Loucy (cell line): ENCODE results near the gene NCOR2.

Experiments used
- H2AFZ ChIP-seq: fragments of 200-600 bp; sonication (generic); 2 replicates; pipeline ENCODE4 v1.6.0; 2016; ENCODE audit warnings: antibody characterized with exemption, mild to moderate bottlenecking, low read length, moderate library complexity
- H3F3A ChIP-seq: fragments of 200-600 bp; 2 replicates; pipeline ENCODE4 v1.6.0; 2016; ENCODE audit warnings: antibody characterized with exemption, low read depth, mild to moderate bottlenecking
- H3K27me3 ChIP-seq: fragments of 200-600 bp; sonication (generic); 2 replicates; pipeline ENCODE4 v1.6.1; 2014; ENCODE audit warnings: low read length, mild to moderate bottlenecking; ENCODE audit not compliant: insufficient read depth, poor library complexity, severe bottlenecking
- H3K36me3 ChIP-seq: fragments of 200-600 bp; sonication (generic); 2 replicates; pipeline ENCODE4 v1.6.1; 2016; ENCODE audit warnings: low read length; ENCODE audit not compliant: insufficient read depth
- H3K4me1 ChIP-seq: fragments of 200-600 bp; sonication (generic); 2 replicates; pipeline ENCODE4 v1.5.1; 2014; ENCODE audit warnings: low read length, mild to moderate bottlenecking; ENCODE audit not compliant: insufficient read depth, poor library complexity, severe bottlenecking
- H3K4me2 ChIP-seq: fragments of 200-600 bp; sonication (generic); 2 replicates; pipeline ENCODE4 v1.6.0; 2014; ENCODE audit warnings: antibody characterized with exemption, low read length, low read depth, mild to moderate bottlenecking; ENCODE audit not compliant: poor library complexity, severe bottlenecking
- H3K4me3 ChIP-seq: fragments of 200-600 bp; sonication (generic); 2 replicates; pipeline ENCODE4 v1.5.1; 2014; ENCODE audit warnings: low read length, mild to moderate bottlenecking, mixed read lengths; ENCODE audit not compliant: poor library complexity, severe bottlenecking
- H3K79me2 ChIP-seq: fragments of 200-600 bp; sonication (generic); 2 replicates; pipeline ENCODE4 v1.6.1; 2014; ENCODE audit warnings: low read length; ENCODE audit not compliant: insufficient read depth
- H3K9ac ChIP-seq: fragments of 200-600 bp; sonication (generic); 2 replicates; pipeline ENCODE4 v1.6.0; 2014; ENCODE audit warnings: mild to moderate bottlenecking, low read depth, low read length, moderate library complexity; ENCODE audit not compliant: poor library complexity, severe bottlenecking
- H3K9me2 ChIP-seq: fragments of 200-600 bp; sonication (generic); replicated peaks from 2 replicates; pipeline ENCODE4 v1.6.1; 2016; ENCODE audit warnings: low read depth, low read length, mixed read lengths
- H3K9me3 ChIP-seq: fragments of 200-600 bp; sonication (generic); 2 replicates; pipeline ENCODE4 v1.6.1; 2014; ENCODE audit warnings: mild to moderate bottlenecking, antibody characterized with exemption, low read length, low read depth; ENCODE audit not compliant: insufficient read depth
- H4K20me1 ChIP-seq: fragments of 200-600 bp; sonication (generic); 2 replicates; pipeline ENCODE4 v1.6.0; 2014; ENCODE audit warnings: antibody characterized with exemption, low read length, mild to moderate bottlenecking; ENCODE audit not compliant: insufficient read depth, poor library complexity, severe bottlenecking
- EZH2phosphoT487 ChIP-seq: fragments of 200-600 bp; IDR thresholded peaks from 2 replicates; pipeline ENCODE4 v1.6.1; 2018; ENCODE audit warnings: antibody characterized with exemption, mild to moderate bottlenecking, moderate library complexity, borderline replicate concordance
- TF ChIP-seq, protein P1 (sequence below): fragments of 200-600 bp; sonication (generic); conservative IDR thresholded peaks from 2 replicates; pipeline ENCODE4 v1.5.1; 2014; ENCODE audit warnings: mild to moderate bottlenecking, antibody characterized with exemption, low read length

NCOR2 gene

GRCh38 chr12:124547626-124548025 is 19.8 kb downstream of the NCOR2 start:
- Histone ChIP-seq H3K4me1 (peaks cover 24% of the 10 kb centered on the region), H3K4me2 (no peak overlapping the region), H3K9me3 (no peaks in the 10 kb centered on the region), H3F3A (no peaks in the 10 kb centered on the region), H3K36me3 (no peaks in the 10 kb centered on the region), H3K9ac (no peak overlapping the region), H3K9me2 (no peaks in the 10 kb centered on the region), H3K79me2 (peaks cover 96% of the 10 kb centered on the region), H3K4me3 (no peak overlapping the region), H4K20me1 (peaks cover 84% of the 10 kb centered on the region), H2AFZ (no peak overlapping the region), H3K27me3 (no peaks in the 10 kb centered on the region)
- no peak for TF ChIP-seq EZH2phosphoT487
- TF ChIP-seq, protein P1, sequence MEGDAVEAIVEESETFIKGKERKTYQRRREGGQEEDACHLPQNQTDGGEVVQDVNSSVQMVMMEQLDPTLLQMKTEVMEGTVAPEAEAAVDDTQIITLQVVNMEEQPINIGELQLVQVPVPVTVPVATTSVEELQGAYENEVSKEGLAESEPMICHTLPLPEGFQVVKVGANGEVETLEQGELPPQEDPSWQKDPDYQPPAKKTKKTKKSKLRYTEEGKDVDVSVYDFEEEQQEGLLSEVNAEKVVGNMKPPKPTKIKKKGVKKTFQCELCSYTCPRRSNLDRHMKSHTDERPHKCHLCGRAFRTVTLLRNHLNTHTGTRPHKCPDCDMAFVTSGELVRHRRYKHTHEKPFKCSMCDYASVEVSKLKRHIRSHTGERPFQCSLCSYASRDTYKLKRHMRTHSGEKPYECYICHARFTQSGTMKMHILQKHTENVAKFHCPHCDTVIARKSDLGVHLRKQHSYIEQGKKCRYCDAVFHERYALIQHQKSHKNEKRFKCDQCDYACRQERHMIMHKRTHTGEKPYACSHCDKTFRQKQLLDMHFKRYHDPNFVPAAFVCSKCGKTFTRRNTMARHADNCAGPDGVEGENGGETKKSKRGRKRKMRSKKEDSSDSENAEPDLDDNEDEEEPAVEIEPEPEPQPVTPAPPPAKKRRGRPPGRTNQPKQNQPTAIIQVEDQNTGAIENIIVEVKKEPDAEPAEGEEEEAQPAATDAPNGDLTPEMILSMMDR: no peak

DNA sequence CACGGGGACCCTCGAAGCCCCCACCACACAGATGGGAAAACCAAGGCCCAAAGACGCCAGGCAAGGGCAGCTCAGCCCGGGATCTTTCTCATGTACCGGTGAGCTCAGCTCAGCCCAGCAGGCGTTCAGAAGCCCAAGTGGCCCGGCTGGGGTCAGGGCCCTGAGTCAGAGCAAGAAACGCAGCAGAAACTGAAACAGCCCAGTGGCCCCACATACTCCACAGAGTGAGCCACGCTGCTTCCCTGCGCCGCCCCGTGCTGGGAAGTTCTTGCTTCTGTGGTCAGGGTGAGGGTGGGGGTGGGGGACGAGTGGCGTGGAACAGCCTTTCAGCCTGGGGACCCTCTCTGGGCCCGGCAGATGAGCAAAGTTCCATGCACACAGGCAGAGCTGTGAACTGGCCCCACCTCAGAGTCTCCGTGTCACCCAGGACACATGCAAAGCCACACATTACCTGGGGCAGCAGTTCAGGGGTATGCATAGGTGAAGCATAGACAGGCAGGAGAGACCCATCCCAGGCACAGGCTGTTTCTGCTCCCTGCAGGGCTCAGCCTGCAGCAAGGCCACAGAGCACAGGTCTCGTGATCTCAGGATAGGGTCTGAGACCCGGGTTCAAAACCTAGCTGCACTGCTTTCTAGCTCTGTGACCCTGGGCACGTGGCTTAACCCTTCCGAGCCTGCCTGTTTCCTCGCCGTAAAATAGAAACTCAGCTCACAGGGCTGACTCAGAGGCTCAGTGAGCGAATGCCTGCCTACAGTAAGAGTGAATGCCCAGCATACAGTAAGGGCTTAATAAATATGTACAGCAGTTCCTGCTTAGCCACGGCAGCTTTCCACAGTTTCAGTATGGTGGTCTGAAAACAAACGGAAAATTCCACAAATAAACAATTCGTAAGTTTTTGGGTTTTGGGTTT is 21.6 kb downstream of the NCOR2 start:
- H3K4me1 ChIP-seq: peaks cover 14% of the 10 kb centered on the region
- H3K9me2 ChIP-seq: no peaks in the 10 kb centered on the region
- no peak overlapping the region for H3K9ac ChIP-seq
- H3K36me3 ChIP-seq: no peaks in the 10 kb centered on the region
- H2AFZ ChIP-seq: no peak overlapping the region
- no peaks in the 10 kb centered on the region for H3F3A ChIP-seq
- TF ChIP-seq, protein P1: no peak
- no peak for TF ChIP-seq EZH2phosphoT487
- no peak overlapping the region for H3K4me3 ChIP-seq
- H3K9me3 ChIP-seq: no peaks in the 10 kb centered on the region
- peaks cover 86% of the 10 kb centered on the region for H3K79me2 ChIP-seq
- no peak overlapping the region for H3K4me2 ChIP-seq
- peaks cover 78% of the 10 kb centered on the region for H4K20me1 ChIP-seq
- no peaks in the 10 kb centered on the region for H3K27me3 ChIP-seq

- H3K79me2 ChIP-seq: peaks cover 81% of the 10 kb centered on the region
- H3F3A ChIP-seq: no peaks in the 10 kb centered on the region
- H3K9me2 ChIP-seq: no peaks in the 10 kb centered on the region
- H3K4me1 ChIP-seq: peaks cover 9% of the 10 kb centered on the region
- no peak overlapping the region for H2AFZ ChIP-seq
- TF ChIP-seq, protein P1: no peak
- no peak for TF ChIP-seq EZH2phosphoT487
- H4K20me1 ChIP-seq: peaks cover 74% of the 10 kb centered on the region
- H3K9me3 ChIP-seq: no peaks in the 10 kb centered on the region
- H3K4me2 ChIP-seq: no peak overlapping the region
- no peaks in the 10 kb centered on the region for H3K36me3 ChIP-seq
- no peak overlapping the region for H3K4me3 ChIP-seq
- H3K27me3 ChIP-seq: no peaks in the 10 kb centered on the region
- H3K9ac ChIP-seq: no peak overlapping the region
These were observed 22.4 kb downstream of the NCOR2 start for GRCh38 chr12:124544983-124545382.
